Astrocyte of the spinal cord (primary cell): Measurements from ENCODE around the gene COA7.
"Not testable (repeated sequence)": the region's sequence is repeated elsewhere in the genome, so short reads cannot be mapped to it uniquely, and the experiment has no call there.

Source experiments
- DNase-seq: peaks from one replicate; pipeline ENCODE4 v3.0.0; 2011; ENCODE audit warnings: low read depth, low spot score
- H3K4me3 ChIP-seq: 2 replicates; pipeline ENCODE4 v1.5.1; 2011; ENCODE audit warnings: low read depth, mild to moderate bottlenecking, low read length, moderate library complexity
- in situ Hi-C: cut with HindIII; loops from 2 replicates; pipeline ENCODE4 v1.10.0; 2017; ENCODE audit warnings: low sequenced_read_pairs
- TF ChIP-seq, protein P1 (sequence below): IDR thresholded peaks from 2 replicates; pipeline ENCODE4 v1.5.1; 2012; ENCODE audit warnings: low read depth, mild to moderate bottlenecking, low read length, inconsistent platforms

Gene COA7

GRCh38 chr1:52738148-52738547 lies 40.0 kb upstream of the COA7 start:
- in situ Hi-C loops, result no loop called here
- no peak overlapping the region for H3K4me3 ChIP-seq
- TF ChIP-seq, protein P1, sequence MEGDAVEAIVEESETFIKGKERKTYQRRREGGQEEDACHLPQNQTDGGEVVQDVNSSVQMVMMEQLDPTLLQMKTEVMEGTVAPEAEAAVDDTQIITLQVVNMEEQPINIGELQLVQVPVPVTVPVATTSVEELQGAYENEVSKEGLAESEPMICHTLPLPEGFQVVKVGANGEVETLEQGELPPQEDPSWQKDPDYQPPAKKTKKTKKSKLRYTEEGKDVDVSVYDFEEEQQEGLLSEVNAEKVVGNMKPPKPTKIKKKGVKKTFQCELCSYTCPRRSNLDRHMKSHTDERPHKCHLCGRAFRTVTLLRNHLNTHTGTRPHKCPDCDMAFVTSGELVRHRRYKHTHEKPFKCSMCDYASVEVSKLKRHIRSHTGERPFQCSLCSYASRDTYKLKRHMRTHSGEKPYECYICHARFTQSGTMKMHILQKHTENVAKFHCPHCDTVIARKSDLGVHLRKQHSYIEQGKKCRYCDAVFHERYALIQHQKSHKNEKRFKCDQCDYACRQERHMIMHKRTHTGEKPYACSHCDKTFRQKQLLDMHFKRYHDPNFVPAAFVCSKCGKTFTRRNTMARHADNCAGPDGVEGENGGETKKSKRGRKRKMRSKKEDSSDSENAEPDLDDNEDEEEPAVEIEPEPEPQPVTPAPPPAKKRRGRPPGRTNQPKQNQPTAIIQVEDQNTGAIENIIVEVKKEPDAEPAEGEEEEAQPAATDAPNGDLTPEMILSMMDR, result no peak
- no peak for DNase-seq

DNA sequence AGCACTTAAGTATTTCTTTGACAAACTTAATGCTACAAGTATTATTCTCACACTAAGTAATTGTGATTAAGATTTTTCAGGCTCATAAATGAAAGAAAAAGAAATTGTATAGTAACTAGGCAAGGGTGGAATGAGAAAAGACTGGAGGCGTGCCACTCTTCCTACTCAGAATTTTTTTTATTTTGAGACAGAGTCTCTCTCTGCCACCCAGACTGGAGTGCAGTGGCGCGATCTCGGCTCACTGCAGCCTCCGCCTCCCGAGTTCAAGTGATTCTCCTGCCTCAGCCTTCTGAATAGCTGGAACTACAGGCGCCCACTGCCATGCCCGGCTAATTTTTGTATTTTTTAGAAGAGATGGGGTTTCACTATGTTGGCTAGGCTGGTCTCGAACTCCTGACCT lies 37.2 kb upstream of the COA7 start:
- in situ Hi-C loops, H3K4me3 ChIP-seq, DNase-seq: not testable (repeated sequence)

GRCh38 chr1:52733368-52733767 lies 35.2 kb upstream of the COA7 start:
- H3K4me3 ChIP-seq, result no peak overlapping the region
- in situ Hi-C loops, result no loop called here
- TF ChIP-seq, protein P1, result no peak
- no peak for DNase-seq

DNA sequence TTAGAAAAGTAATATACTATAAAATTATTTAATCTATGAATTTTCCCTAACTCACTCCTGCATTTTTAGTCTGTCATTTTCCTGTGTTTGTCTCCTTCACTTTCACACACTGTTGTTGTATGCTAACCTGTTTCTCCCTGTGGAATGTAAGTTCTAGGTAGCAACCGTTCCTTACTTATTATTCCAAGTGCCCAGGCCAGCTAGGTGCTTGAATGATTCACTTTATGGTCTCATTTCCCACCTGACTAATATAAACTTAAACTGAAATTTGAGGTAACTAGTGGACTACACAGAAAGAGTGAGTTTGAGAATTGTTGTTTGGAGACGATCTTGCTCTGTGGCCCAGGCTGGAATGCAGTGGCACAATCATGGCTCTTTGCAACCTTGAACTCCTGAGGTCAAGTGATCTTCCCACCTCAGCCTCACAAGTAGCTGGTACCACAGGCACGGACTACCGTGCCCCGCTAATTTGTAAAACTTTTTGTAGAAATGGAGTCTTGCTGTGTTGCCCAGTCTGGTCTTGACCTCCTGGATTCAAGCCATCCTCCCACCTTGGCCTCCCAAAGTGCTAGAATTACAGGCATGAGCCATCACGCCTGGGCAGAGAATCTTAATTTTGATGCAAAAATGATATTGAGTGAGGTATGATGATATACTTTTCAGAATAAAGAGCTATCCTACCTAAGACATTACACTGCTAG lies 30.0 kb upstream of the COA7 start:
- in situ Hi-C loops, result no loop called here
- H3K4me3 ChIP-seq, result no peak overlapping the region
- no peak for DNase-seq
- TF ChIP-seq, protein P1, result no peak

DNA sequence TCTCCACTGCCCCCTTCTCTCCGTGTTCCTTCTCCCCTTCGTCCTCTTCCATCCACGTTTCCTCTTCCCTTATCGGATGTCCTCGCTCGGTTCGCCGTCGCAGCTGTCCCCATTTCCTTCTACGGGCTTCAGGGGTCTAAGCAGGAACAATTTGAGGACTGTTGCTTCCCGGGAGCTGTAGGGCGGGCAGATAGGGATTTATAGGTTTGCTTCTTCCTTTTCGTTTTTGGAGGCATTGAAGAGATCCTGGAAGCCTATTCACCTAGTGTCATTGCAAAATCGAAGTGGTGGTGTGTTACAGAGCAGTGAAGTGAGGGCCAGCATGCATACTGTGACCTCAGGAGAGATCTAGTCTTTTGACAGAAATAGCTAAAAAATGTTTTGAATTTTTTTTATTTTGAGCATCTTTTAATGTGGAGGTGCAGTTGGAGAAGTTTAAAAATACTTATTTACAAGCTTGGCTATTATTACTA lies 29.0 kb upstream of the COA7 start:
- DNase-seq, result peak; percentile 16
- in situ Hi-C loops, result no loop called here
- peak overlapping the region; percentile 94 for H3K4me3 ChIP-seq
- TF ChIP-seq, protein P1, result no peak

GRCh38 chr1:52726265-52727113 lies 28.3 kb upstream of the COA7 start, which contains the start of gene ZYG11B:
TSS of gene ZYG11B (plus strand) at chr1:52726453. CDS start at chr1:52726654, 201 bp downstream.
- DNase-seq, result peak; percentile 91
- TF ChIP-seq, protein P1, result no peak
- in situ Hi-C loops, result no loop called here
- peak within 1 kb of the TSS; percentile 94 for H3K4me3 ChIP-seq

DNA sequence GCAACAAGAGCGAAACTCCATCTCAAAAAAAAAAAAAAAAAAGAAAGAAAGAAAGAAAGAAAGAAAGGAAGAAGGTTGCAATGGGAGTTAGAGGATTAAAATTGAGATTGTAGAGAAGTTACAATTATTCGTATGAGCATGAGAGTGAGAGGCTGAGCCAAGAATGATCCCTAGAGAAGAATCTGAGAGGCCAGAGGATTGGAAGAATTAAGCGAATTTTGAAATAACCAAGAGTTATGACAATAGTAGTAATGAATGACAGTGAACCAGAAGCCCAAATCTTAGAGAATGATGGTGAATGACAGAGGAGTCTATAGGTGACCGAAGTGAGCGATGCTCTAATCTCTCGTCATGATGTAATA lies 27.7 kb upstream of the COA7 start:
- H3K4me3 ChIP-seq, result peak overlapping the region; percentile 94
- TF ChIP-seq, protein P1, result no peak
- DNase-seq, result no peak
- in situ Hi-C loops, result no loop called here
